HCT116 (cell line): ENCODE results near the gene LRRC3B. TPM values are rescaled to one million over a fixed set of nuclear protein-coding genes. Genes with fewer than 3 reads are reported as not detected.

Source experiments
- ATAC-seq: fragments of 200-7000 bp; cut with Tn5 transposase; 2 replicates; pipeline ENCODE4 v1.9.1; 2020; ENCODE audit warnings: mild to moderate bottlenecking, moderate library complexity
- BruUV-seq: library from RNA; stranded (reverse); fragments of 400-500 nt; replicated peaks from 2 replicates; lab custom pipeline; 2021; lab: Mats Ljungman, UMichigan
- CTCF ChIA-PET: fragments of 300-600 bp; sonication (Branson Sonifier 250); formaldehyde crosslinking; loops from one replicate; lab custom pipeline; 2021; ENCODE audit warnings: antibody characterized with exemption; lab: Charles Lee
- POLR2A ChIA-PET: fragments of 300-600, 350-600 bp; sonication (Branson Sonifier 250); formaldehyde crosslinking; loops from one replicate; lab custom pipeline; 2021; ENCODE audit warnings: antibody characterized with exemption; lab: Charles Lee
- RAD21 ChIA-PET, 2 experiments: fragments of 300-600 bp; sonication (Branson Sonifier 250); formaldehyde crosslinking; loops; one replicate each; lab custom pipeline; 2023; ENCODE audit warnings: low total read pairs in 2 of 2; ENCODE audit not compliant: uncharacterized antibody in 2 of 2, unreplicated experiment in 2 of 2, low non-redundant PET in 1 of 2; lab: Charles Lee
- DNase-seq: peaks from one replicate; pipeline ENCODE4 v3.0.0-alpha.2; 2010; ENCODE audit warnings: low read depth, low spot score
- H2AFZ ChIP-seq: fragments of 200-600 bp; shearing (Covaris generic), sonication (generic); 2 replicates; pipeline ENCODE4 v1.6.1; 2017; ENCODE audit warnings: low read depth, mixed run types, mixed read lengths, antibody characterized with exemption, low read length; ENCODE audit not compliant: poor library complexity, severe bottlenecking
- H3K27ac ChIP-seq: 2 replicates; pipeline ENCODE4 v1.5.1; 2012; ENCODE audit warnings: low read depth, low read length
- H3K27me3 ChIP-seq: fragments of 200-600 bp; sonication (generic); 2 replicates; pipeline ENCODE4 v1.6.1; 2016; ENCODE audit warnings: mixed run types, low read length, mixed read lengths; ENCODE audit not compliant: insufficient read depth
- H3K36me3 ChIP-seq, 2 experiments: fragments of 200-500 bp in 1 of 2; fragments of 200-600 bp in 1 of 2; sonication (Bioruptor generic) in 1 of 2; sonication (generic) in 1 of 2; 2 replicates each; pipeline versions ENCODE4 v1.5.1 to v1.6.1; 2014 to 2016; ENCODE audit warnings: low read length in 2 of 2, inconsistent platforms in 1 of 2, mixed read lengths in 1 of 2, mixed run types in 1 of 2; ENCODE audit not compliant: insufficient read depth in 2 of 2, control insufficient read depth in 1 of 2
- H3K4me1 ChIP-seq, 2 experiments: fragments of 200-600 bp in 1 of 2; sonication (generic) in 1 of 2; 2 replicates each; pipeline versions ENCODE4 v1.5.1 to v1.6.1; 2012 to 2017; ENCODE audit warnings: low read length in 2 of 2, inconsistent platforms in 1 of 2, mild to moderate bottlenecking in 1 of 2, mixed read lengths in 1 of 2, mixed run types in 1 of 2, moderate library complexity in 1 of 2; ENCODE audit not compliant: insufficient read depth in 2 of 2, control insufficient read depth in 1 of 2
- H3K4me2 ChIP-seq: fragments of 200-600 bp; sonication (generic); 2 replicates; pipeline ENCODE4 v1.6.1; 2017; ENCODE audit warnings: mixed run types, low read length, mixed read lengths
- H3K4me3 ChIP-seq, 2 experiments: fragments of 200-600 bp in 1 of 2; sonication (generic) in 1 of 2; replicated peaks in 1 of 2; 2 replicates each; pipeline ENCODE4 v1.5.1; 2011 to 2016; ENCODE audit warnings: low read length in 2 of 2, control low read depth in 1 of 2, low read depth in 1 of 2, mild to moderate bottlenecking in 1 of 2, mixed read lengths in 1 of 2, mixed run types in 1 of 2
- H3K79me2 ChIP-seq: fragments of 200-600 bp; sonication (generic); 2 replicates; pipeline ENCODE4 v1.6.1; 2017; ENCODE audit warnings: mild to moderate bottlenecking, mixed run types, low read length, moderate library complexity, mixed read lengths; ENCODE audit not compliant: insufficient read depth
- H3K9ac ChIP-seq: fragments of 200-600 bp; sonication (generic); 2 replicates; pipeline ENCODE4 v1.6.1; 2016; ENCODE audit warnings: low read length, mixed read lengths
- H3K9me2 ChIP-seq: fragments of 200-600 bp; sonication (generic), shearing (Covaris generic); 2 replicates; pipeline ENCODE4 v1.6.1; 2017; ENCODE audit warnings: mixed run types, mild to moderate bottlenecking, moderate library complexity; ENCODE audit not compliant: insufficient read depth
- H3K9me3 ChIP-seq, 2 experiments: fragments of 200-500 bp in 1 of 2; fragments of 200-600 bp in 1 of 2; sonication (Bioruptor generic) in 1 of 2; sonication (generic) in 1 of 2; 2 replicates each; pipeline ENCODE4 v1.6.1; 2014 to 2017; ENCODE audit warnings: low read length in 2 of 2, mixed read lengths in 2 of 2, inconsistent platforms in 1 of 2, low read depth in 1 of 2, mild to moderate bottlenecking in 1 of 2, mixed run types in 1 of 2, moderate library complexity in 1 of 2; ENCODE audit not compliant: control insufficient read depth in 1 of 2, insufficient read depth in 1 of 2
- H4K20me1 ChIP-seq: fragments of 200-600 bp; sonication (generic), shearing (Covaris generic); 2 replicates; pipeline ENCODE4 v1.6.1; 2017; ENCODE audit warnings: mixed run types, mild to moderate bottlenecking, moderate library complexity; ENCODE audit not compliant: insufficient read depth
- ELF1 ChIP-seq: IDR thresholded peaks from 2 replicates; pipeline ENCODE4 v1.6.1; 2012; ENCODE audit warnings: low read depth, borderline replicate concordance
- JUND ChIP-seq: IDR thresholded peaks from 2 replicates; pipeline ENCODE4 v1.6.1; 2012
- POLR2A ChIP-seq: IDR thresholded peaks from 2 replicates; pipeline ENCODE4 v1.7.0; 2011; ENCODE audit warnings: borderline replicate concordance; ENCODE audit not compliant: insufficient read depth, insufficient read length; ENCODE audit errors: extremely low read depth
- SP1 ChIP-seq: IDR thresholded peaks from 2 replicates; pipeline ENCODE4 v1.6.1; 2012; ENCODE audit warnings: low read depth
- YY1 ChIP-seq: IDR thresholded peaks from 2 replicates; pipeline ENCODE4 v1.6.1; 2011; ENCODE audit warnings: low read length, low read depth, moderate library complexity, mild to moderate bottlenecking; ENCODE audit not compliant: insufficient replicate concordance; ENCODE audit errors: extremely low read depth
- ZFX ChIP-seq: fragments of 450-650 bp; IDR thresholded peaks from 2 replicates; pipeline ENCODE4 v1.6.1; 2017
- intact Hi-C: fragments of 100-400 bp; cut with micrococcal nuclease; formaldehyde crosslinking; loops from 2 replicates; pipeline ENCODE4 v1.10.0; 2022
- total RNA-seq: library from RNA; stranded (reverse); gene quantifications from one replicate; pipeline ENCODE4 v1.2.1, GENCODE V29; 2021; ENCODE audit not compliant: unreplicated experiment
- TF ChIP-seq, protein P1 (sequence below): IDR thresholded peaks from 2 replicates; pipeline ENCODE4 v1.6.1; 2011; ENCODE audit warnings: mild to moderate bottlenecking, low read length, moderate library complexity; ENCODE audit not compliant: insufficient replicate concordance; ENCODE audit errors: extremely low read depth
- TF ChIP-seq, protein P2 (sequence below): IDR thresholded peaks from 2 replicates; pipeline ENCODE4 v1.6.1; 2012; ENCODE audit warnings: low read depth

The LRRC3B gene
- total RNA-seq, 1 experiment from 2014 or later, result not detected

DNA sequence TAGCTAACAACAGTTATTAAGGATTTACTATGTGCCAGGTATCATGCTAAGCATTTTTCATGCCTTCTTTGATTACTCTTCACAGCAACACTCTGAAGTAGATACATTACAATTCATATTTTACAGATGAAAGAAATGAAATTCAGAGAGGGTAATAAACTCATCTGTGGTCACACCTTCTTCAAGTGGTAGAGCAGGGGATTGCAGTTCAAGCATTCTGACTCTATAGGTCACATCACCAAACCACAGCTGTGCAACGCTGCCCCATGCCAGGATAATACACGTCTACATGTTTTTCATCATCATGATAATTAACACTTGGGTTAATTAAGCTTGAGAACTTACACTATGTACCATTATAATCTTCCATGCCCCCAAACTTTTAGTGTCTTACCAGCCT is 98.5 kb downstream of the LRRC3B start:
- Histone ChIP-seq H3K27me3 (no peaks in the 10 kb centered on the region), H3K4me3 (no peak overlapping the region), H3K36me3 (no peaks in the 10 kb centered on the region), H3K27ac (no peak overlapping the region), H3K9me3 (no peaks in the 10 kb centered on the region; a peak in 1 of 4 replicates)
- POLR2A ChIA-PET, result no interaction called here
- no TSS peak for BruUV-seq
- TF ChIP-seq, protein P1, sequence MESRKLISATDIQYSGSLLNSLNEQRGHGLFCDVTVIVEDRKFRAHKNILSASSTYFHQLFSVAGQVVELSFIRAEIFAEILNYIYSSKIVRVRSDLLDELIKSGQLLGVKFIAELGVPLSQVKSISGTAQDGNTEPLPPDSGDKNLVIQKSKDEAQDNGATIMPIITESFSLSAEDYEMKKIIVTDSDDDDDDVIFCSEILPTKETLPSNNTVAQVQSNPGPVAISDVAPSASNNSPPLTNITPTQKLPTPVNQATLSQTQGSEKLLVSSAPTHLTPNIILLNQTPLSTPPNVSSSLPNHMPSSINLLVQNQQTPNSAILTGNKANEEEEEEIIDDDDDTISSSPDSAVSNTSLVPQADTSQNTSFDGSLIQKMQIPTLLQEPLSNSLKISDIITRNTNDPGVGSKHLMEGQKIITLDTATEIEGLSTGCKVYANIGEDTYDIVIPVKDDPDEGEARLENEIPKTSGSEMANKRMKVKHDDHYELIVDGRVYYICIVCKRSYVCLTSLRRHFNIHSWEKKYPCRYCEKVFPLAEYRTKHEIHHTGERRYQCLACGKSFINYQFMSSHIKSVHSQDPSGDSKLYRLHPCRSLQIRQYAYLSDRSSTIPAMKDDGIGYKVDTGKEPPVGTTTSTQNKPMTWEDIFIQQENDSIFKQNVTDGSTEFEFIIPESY, result no peak
- no peak for TF ChIP-seq JUND
- no peak for TF ChIP-seq SP1
- no peak for TF ChIP-seq ELF1
- TF ChIP-seq ZFX, result no peak
- TF ChIP-seq, protein P2, sequence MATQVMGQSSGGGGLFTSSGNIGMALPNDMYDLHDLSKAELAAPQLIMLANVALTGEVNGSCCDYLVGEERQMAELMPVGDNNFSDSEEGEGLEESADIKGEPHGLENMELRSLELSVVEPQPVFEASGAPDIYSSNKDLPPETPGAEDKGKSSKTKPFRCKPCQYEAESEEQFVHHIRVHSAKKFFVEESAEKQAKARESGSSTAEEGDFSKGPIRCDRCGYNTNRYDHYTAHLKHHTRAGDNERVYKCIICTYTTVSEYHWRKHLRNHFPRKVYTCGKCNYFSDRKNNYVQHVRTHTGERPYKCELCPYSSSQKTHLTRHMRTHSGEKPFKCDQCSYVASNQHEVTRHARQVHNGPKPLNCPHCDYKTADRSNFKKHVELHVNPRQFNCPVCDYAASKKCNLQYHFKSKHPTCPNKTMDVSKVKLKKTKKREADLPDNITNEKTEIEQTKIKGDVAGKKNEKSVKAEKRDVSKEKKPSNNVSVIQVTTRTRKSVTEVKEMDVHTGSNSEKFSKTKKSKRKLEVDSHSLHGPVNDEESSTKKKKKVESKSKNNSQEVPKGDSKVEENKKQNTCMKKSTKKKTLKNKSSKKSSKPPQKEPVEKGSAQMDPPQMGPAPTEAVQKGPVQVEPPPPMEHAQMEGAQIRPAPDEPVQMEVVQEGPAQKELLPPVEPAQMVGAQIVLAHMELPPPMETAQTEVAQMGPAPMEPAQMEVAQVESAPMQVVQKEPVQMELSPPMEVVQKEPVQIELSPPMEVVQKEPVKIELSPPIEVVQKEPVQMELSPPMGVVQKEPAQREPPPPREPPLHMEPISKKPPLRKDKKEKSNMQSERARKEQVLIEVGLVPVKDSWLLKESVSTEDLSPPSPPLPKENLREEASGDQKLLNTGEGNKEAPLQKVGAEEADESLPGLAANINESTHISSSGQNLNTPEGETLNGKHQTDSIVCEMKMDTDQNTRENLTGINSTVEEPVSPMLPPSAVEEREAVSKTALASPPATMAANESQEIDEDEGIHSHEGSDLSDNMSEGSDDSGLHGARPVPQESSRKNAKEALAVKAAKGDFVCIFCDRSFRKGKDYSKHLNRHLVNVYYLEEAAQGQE, result no peak
- TF ChIP-seq YY1, result no peak
- TF ChIP-seq POLR2A, result no peak
- TF ChIP-seq, all 23 proteins: peak for 0
- no peak for ATAC-seq
- Histone ChIP-seq H3K9ac (no peak overlapping the region), H3K4me2 (no peak overlapping the region), H3K79me2 (no peaks in the 10 kb centered on the region), H2AFZ (no peak overlapping the region), H3K9me2 (no peaks in the 10 kb centered on the region), H3K4me1 (no peaks in the 10 kb centered on the region), H4K20me1 (no peaks in the 10 kb centered on the region)
- ChIA-PET RAD21 (no interaction called here), CTCF (no interaction called here)
- intact Hi-C loops, result no loop called here
- DNase-seq, result no peak
